ENCODE data around the gene C1QTNF2. TPM values are rescaled to one million over a fixed set of nuclear protein-coding genes. Genes with fewer than 3 reads are reported as not detected.
"Not testable (repeated sequence)": the region's sequence is repeated elsewhere in the genome, so short reads cannot be mapped to it uniquely, and the experiment has no call there.

Gene C1QTNF2
- total RNA-seq, 2 donors from 2014 or later: not detected

DNA sequence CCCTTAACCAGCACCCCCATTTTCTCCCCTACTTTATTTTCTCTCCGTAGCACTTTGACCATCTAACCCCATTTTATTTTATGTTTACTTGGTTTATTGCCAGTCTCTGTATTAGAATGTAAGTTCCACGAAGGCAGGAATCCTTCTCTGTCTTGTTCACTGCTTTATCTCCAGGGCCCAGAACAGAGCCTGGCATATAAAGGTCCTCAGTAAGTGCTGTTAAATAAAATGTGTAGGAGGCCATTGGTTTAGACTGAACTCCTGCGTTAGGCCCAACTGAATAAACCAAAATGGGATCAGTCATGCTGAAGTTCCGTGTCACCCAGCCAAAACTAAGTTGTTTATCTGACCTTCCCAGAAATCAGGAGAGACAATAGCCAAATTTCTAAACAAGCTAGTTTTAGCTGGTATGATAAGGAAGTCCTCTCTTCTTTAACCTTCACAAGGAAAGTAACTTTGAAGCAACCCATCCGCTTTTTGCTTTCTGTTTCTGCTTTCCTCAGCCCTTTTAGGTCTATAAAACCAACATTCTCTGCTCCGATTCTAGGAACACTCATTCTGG lies 29.0 kb downstream of the C1QTNF2 start:
- H3K4me1 ChIP-seq (ENCODE audit: control insufficient read depth, insufficient read depth, low read length): peaks cover 4% of the 10 kb centered on the region
- H3K27ac ChIP-seq (ENCODE audit: low read depth, low read length): no peak overlapping the region
- Mint-ChIP-seq H3K27ac (no peak overlapping the region), H3K4me1 (peaks cover 7% of the 10 kb centered on the region), H3K27me3 (ENCODE audit: insufficient read depth) (no peaks in the 10 kb centered on the region), H3K9me3 (no peaks in the 10 kb centered on the region), H3K36me3 (ENCODE audit: low read depth) (no peaks in the 10 kb centered on the region), H3K4me3 (no peak overlapping the region)
- no peaks in the 10 kb centered on the region for H3K36me3 ChIP-seq (ENCODE audit: control insufficient read depth, insufficient read depth, low read length)
- no peak overlapping the region for H3K4me3 ChIP-seq (ENCODE audit: low read length)
- no peak overlapping the region for H3K9ac ChIP-seq (ENCODE audit: extremely low read depth, low read length, poor library complexity, severe bottlenecking)
- H3K27me3 ChIP-seq (ENCODE audit: control insufficient read depth, insufficient read depth, low read length, poor library complexity, severe bottlenecking): no peaks in the 10 kb centered on the region
- TF ChIP-seq, protein P1, sequence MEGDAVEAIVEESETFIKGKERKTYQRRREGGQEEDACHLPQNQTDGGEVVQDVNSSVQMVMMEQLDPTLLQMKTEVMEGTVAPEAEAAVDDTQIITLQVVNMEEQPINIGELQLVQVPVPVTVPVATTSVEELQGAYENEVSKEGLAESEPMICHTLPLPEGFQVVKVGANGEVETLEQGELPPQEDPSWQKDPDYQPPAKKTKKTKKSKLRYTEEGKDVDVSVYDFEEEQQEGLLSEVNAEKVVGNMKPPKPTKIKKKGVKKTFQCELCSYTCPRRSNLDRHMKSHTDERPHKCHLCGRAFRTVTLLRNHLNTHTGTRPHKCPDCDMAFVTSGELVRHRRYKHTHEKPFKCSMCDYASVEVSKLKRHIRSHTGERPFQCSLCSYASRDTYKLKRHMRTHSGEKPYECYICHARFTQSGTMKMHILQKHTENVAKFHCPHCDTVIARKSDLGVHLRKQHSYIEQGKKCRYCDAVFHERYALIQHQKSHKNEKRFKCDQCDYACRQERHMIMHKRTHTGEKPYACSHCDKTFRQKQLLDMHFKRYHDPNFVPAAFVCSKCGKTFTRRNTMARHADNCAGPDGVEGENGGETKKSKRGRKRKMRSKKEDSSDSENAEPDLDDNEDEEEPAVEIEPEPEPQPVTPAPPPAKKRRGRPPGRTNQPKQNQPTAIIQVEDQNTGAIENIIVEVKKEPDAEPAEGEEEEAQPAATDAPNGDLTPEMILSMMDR (conservative IDR thresholded peaks at IDR 0.05): no peak
- H3K9me3 ChIP-seq (ENCODE audit: control insufficient read depth, low read length): no peaks in the 10 kb centered on the region
- no peak for DNase-seq
- WGBS, 2 experiments (ENCODE audit: insufficient coverage in 1 of 2, insufficient read length in 1 of 2): 77 to 88% methylated on average over 4 to 6 of the region's 6 CpGs

GRCh38 chr5:160340513-160340912 lies 29.9 kb downstream of the C1QTNF2 start:
- not testable (repeated sequence) for H3K9me3 ChIP-seq (ENCODE audit: control insufficient read depth, low read length); H3K4me3 ChIP-seq (ENCODE audit: low read length); H3K4me3 Mint-ChIP-seq; H3K9me3 Mint-ChIP-seq; H3K27me3 Mint-ChIP-seq (ENCODE audit: insufficient read depth); H3K36me3 Mint-ChIP-seq (ENCODE audit: low read depth); H3K27ac Mint-ChIP-seq; H3K4me1 Mint-ChIP-seq; H3K9ac ChIP-seq (ENCODE audit: extremely low read depth, low read length, poor library complexity, severe bottlenecking); H3K36me3 ChIP-seq (ENCODE audit: control insufficient read depth, insufficient read depth, low read length); H3K27me3 ChIP-seq (ENCODE audit: control insufficient read depth, insufficient read depth, low read length, poor library complexity, severe bottlenecking); H3K4me1 ChIP-seq (ENCODE audit: control insufficient read depth, insufficient read depth, low read length); DNase-seq; H3K27ac ChIP-seq (ENCODE audit: low read depth, low read length)

DNA sequence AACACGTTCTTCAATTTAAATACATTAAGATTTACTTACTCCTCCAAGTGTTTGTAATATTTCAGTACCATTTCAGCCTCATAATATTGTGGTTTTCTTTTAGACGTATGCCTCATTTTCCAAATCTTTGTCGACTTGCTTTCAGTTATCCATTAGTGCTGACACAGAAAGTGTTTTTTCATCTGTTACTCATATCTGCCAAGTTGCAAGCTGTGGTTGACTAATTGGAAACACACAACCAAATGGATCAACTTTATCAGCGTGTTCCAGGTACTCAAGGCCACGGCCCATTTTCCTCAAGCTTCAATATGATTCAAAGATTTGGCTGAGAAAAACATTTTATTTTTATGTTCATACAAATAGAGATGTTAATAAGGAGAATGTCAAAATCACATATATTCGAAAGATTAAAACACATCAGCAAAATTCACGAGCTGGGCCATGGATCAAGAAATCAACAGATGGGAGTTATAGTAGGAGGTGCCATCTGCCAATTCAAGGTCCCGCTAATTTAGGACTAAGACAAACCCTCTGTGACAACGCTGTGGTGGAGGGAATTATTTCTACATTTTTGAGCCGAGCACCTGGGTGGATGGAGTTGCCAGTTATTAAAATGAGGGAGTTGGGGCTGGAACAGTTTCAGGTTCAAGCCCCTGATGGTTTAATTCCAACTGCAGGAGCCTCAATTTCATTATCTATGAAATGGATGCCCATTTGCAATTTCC lies 30.9 kb downstream of the C1QTNF2 start:
- Histone ChIP-seq H3K9me3 (ENCODE audit: control insufficient read depth, low read length) (no peaks in the 10 kb centered on the region), H3K36me3 (ENCODE audit: control insufficient read depth, insufficient read depth, low read length) (no peaks in the 10 kb centered on the region), H3K9ac (ENCODE audit: extremely low read depth, low read length, poor library complexity, severe bottlenecking) (no peak overlapping the region), H3K27ac (ENCODE audit: low read depth, low read length) (no peak overlapping the region), H3K4me3 (ENCODE audit: low read length) (no peak overlapping the region), H3K27me3 (ENCODE audit: control insufficient read depth, insufficient read depth, low read length, poor library complexity, severe bottlenecking) (no peaks in the 10 kb centered on the region), H3K4me1 (ENCODE audit: control insufficient read depth, insufficient read depth, low read length) (no peaks in the 10 kb centered on the region)
- Mint-ChIP-seq H3K36me3 (ENCODE audit: low read depth) (no peaks in the 10 kb centered on the region), H3K27ac (no peak overlapping the region), H3K4me1 (peaks cover 5% of the 10 kb centered on the region), H3K4me3 (no peak overlapping the region), H3K9me3 (no peaks in the 10 kb centered on the region), H3K27me3 (ENCODE audit: insufficient read depth) (no peaks in the 10 kb centered on the region)
- no peak for DNase-seq
- WGBS, 2 experiments (ENCODE audit: insufficient coverage in 1 of 2, insufficient read length in 1 of 2): 88 to 89% methylated on average over 7 to 10 of the region's 10 CpGs
- TF ChIP-seq, protein P1 (conservative IDR thresholded peaks at IDR 0.05): no peak

GRCh38 chr5:160334716-160335115 lies 35.7 kb downstream of the C1QTNF2 start:
- H3K9ac ChIP-seq (ENCODE audit: extremely low read depth, low read length, poor library complexity, severe bottlenecking); H3K4me1 ChIP-seq (ENCODE audit: control insufficient read depth, insufficient read depth, low read length); H3K4me1 Mint-ChIP-seq; H3K27ac ChIP-seq (ENCODE audit: low read depth, low read length); H3K36me3 Mint-ChIP-seq (ENCODE audit: low read depth); H3K4me3 Mint-ChIP-seq; H3K9me3 Mint-ChIP-seq; H3K36me3 ChIP-seq (ENCODE audit: control insufficient read depth, insufficient read depth, low read length); H3K27ac Mint-ChIP-seq; H3K27me3 Mint-ChIP-seq (ENCODE audit: insufficient read depth); H3K4me3 ChIP-seq (ENCODE audit: low read length); DNase-seq; H3K9me3 ChIP-seq (ENCODE audit: control insufficient read depth, low read length); H3K27me3 ChIP-seq (ENCODE audit: control insufficient read depth, insufficient read depth, low read length, poor library complexity, severe bottlenecking): not testable (repeated sequence)
- 98% methylated on average over 3 of the region's 3 CpGs; no CpG with 5 or more reads in 1 of the 2 experiments for WGBS, 2 experiments (ENCODE audit: insufficient coverage in 1 of 2, insufficient read length in 1 of 2)

Measured in endodermal cell (in vitro differentiated cells).